Gastrocnemius medialis (tissue), 4 donors: ENCODE data around the gene POC1A. TPM values are rescaled to one million over a fixed set of nuclear protein-coding genes. Genes with fewer than 3 reads are reported as not detected.

ENCODE experiments used
- ATAC-seq, 2 donors: fragments of 150-250 bp; one replicate each; pipeline ENCODE4 v1.9.1; 2016
- DNase-seq, 2 donors: peaks; one replicate each; pipeline ENCODE4 v3.0.0-alpha.2; 2019
- H3K27ac ChIP-seq, 4 donors: fragments of 200-600 bp; sonication (generic); 1 replicate in 1 of 4; 2 replicates in 3 of 4; pipeline ENCODE4 v1.5.1; 2016 to 2018; ENCODE audit warnings: mild to moderate bottlenecking in 2 of 4, moderate library complexity in 1 of 4
- H3K27me3 ChIP-seq, 3 donors: fragments of 200-600 bp; sonication (generic) in 2 of 3; 1 replicate in 1 of 3; 2 replicates in 2 of 3; pipeline versions ENCODE4 v1.5.1 to v1.6.0; 2016 to 2019; ENCODE audit warnings: mild to moderate bottlenecking in 1 of 3, moderate library complexity in 1 of 3
- H3K36me3 ChIP-seq, 2 donors: fragments of 200-600 bp; sonication (generic) in 1 of 2; one replicate each; pipeline ENCODE4 v1.5.1; 2017 to 2018
- H3K4me1 ChIP-seq, 2 donors: fragments of 200-600 bp; sonication (generic) in 1 of 2; one replicate each; pipeline ENCODE4 v1.5.1; 2016 to 2017; ENCODE audit warnings: mild to moderate bottlenecking in 2 of 2
- H3K4me3 ChIP-seq, 4 donors: fragments of 200-600 bp; sonication (generic) in 3 of 4; 1 replicate in 1 of 4; 2 replicates in 3 of 4; pipeline ENCODE4 v1.5.1; 2016 to 2019; ENCODE audit warnings: mild to moderate bottlenecking in 2 of 4
- H3K9me3 ChIP-seq, 3 donors: fragments of 200-600 bp; sonication (generic) in 2 of 3; 1 replicate in 1 of 3; 2 replicates in 2 of 3; pipeline ENCODE4 v1.5.1; 2016 to 2019
- POLR2A ChIP-seq, 2 donors: fragments of 450-650 bp; IDR thresholded peaks; one replicate each; pipeline ENCODE4 v1.6.1; 2017; ENCODE audit warnings: antibody characterized with exemption in 2 of 2, mild to moderate bottlenecking in 2 of 2, moderate library complexity in 2 of 2
- in situ Hi-C, 4 donors: fragments of 200-750 bp; cut with MboI; loops; one replicate each; pipeline versions ENCODE4 v1.15.0 to v1.8.0; 2017; ENCODE audit warnings: low sequenced_read_pairs in 4 of 4
- intact Hi-C: fragments of 100-400 bp; cut with DNase I; formaldehyde crosslinking; loops from one replicate; pipeline ENCODE4 v1.15.1; 2023; ENCODE audit warnings: low total_unique reads
- total RNA-seq, 4 donors: library from RNA; depleted of rRNA; stranded (reverse); fragments of >200 nt; gene quantifications; one replicate each; pipeline versions ENCODE4 v1.1.0 to v1.2.3, GENCODE V29; 2016
- TF ChIP-seq, protein P1 (sequence below), 5 experiments: fragments of 450-650 bp in 3 of 5; fragments of 200-600 bp in 2 of 5; sonication (generic) in 2 of 5; IDR thresholded peaks in 4 of 5; conservative IDR thresholded peaks in 1 of 5; 1 replicate in 4 of 5; 2 replicates in 1 of 5; pipeline ENCODE4 v1.5.1; 2016 to 2019; ENCODE audit warnings: antibody characterized with exemption in 5 of 5, mild to moderate bottlenecking in 3 of 5, moderate library complexity in 3 of 5

POC1A gene
- total RNA-seq, 4 donors from 2014 or later: 0.51 to 3.2 (median 0.81) TPM

DNA sequence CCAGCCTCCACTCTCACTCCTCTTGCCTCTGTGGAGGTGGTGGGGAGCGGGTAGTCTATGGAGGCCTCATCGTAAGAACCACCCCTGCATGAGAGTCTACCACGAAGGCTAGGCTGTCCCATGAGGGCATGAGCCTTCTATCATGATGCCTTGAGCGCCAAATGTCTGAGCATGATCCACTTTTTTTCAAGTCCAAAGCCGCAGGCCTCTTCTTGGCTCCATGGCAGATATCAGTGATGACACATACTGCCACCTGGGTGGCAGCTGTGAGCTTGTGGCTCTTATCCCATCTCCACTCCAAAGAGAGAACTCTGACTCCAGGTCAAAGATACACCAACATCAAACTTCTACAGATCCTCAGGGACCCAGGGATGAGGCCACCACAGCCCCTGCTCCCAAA lies 13.5 kb downstream of the POC1A start:
- no peaks in the 10 kb centered on the region for H3K36me3 ChIP-seq
- peaks cover 38 to 41% of the 10 kb centered on the region in 2 donors for H3K4me1 ChIP-seq
- peak overlapping the region; percentile 70 to 88 (median 76) for H3K27ac ChIP-seq
- DNase-seq (peak; percentile 48 to 77), ATAC-seq (peak; percentile 77 to 79)
- TF ChIP-seq POLR2A (IDR thresholded peaks at IDR 0.05): no peak
- TF ChIP-seq, protein P1, sequence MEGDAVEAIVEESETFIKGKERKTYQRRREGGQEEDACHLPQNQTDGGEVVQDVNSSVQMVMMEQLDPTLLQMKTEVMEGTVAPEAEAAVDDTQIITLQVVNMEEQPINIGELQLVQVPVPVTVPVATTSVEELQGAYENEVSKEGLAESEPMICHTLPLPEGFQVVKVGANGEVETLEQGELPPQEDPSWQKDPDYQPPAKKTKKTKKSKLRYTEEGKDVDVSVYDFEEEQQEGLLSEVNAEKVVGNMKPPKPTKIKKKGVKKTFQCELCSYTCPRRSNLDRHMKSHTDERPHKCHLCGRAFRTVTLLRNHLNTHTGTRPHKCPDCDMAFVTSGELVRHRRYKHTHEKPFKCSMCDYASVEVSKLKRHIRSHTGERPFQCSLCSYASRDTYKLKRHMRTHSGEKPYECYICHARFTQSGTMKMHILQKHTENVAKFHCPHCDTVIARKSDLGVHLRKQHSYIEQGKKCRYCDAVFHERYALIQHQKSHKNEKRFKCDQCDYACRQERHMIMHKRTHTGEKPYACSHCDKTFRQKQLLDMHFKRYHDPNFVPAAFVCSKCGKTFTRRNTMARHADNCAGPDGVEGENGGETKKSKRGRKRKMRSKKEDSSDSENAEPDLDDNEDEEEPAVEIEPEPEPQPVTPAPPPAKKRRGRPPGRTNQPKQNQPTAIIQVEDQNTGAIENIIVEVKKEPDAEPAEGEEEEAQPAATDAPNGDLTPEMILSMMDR (IDR thresholded peaks at IDR 0.05 in 4 of 5, conservative IDR thresholded peaks at IDR 0.05 in 1 of 5): no peak
- no peaks in the 10 kb centered on the region for H3K9me3 ChIP-seq
- H3K27me3 ChIP-seq: no peaks in the 10 kb centered on the region
- in situ Hi-C loops (loop anchor here (5.0 to 10.0 kb wide), 2 partner anchors 86 to 138 kb away; partner anchors contain the start of gene DUSP7 (in 2 of the 4)), intact Hi-C loops (loop anchor here (1.0 kb wide), 1 partner anchor 83 kb away; no protein-coding TSS in a partner anchor)
- H3K4me3 ChIP-seq: no peak overlapping the region

DNA sequence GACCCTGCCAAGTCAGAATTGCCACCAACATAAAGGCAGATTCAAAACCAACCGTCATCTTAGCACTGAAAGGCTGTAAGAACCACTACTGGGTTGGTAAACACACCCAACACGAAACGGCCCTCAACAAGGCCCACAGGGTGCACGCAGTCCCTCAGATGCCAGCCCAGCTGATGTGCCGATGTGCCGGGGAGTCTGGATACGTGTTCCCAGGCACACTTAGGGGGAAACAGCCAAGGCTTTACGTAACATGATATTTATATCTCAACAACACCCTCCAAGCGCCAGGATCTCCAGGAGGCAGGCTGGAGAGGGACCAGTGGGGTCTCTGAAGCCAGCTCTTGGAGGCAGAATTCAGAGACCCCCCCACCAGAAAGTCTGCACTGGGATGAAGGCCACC lies 14.2 kb downstream of the POC1A start:
- in situ Hi-C loops: loop anchor here (5.0 to 10.0 kb wide), 2 partner anchors 85 to 138 kb away; partner anchors contain the start of gene DUSP7 (in 2 of the 4)
- Histone ChIP-seq H3K36me3 (no peaks in the 10 kb centered on the region), H3K9me3 (no peaks in the 10 kb centered on the region), H3K4me1 (peaks cover 38 to 41% of the 10 kb centered on the region in 2 donors), H3K4me3 (no peak overlapping the region), H3K27ac (peak overlapping the region; percentile 70 to 88 (median 76)), H3K27me3 (no peaks in the 10 kb centered on the region)
- peak; percentile 68 to 76 for DNase-seq
- TF ChIP-seq POLR2A (IDR thresholded peaks at IDR 0.05): no peak
- TF ChIP-seq, protein P1 (IDR thresholded peaks at IDR 0.05 in 4 of 5, conservative IDR thresholded peaks at IDR 0.05 in 1 of 5): no peak
- ATAC-seq: peak; percentile 70 to 71
- intact Hi-C loops: loop anchor here (1.0 kb wide), 1 partner anchor 83 kb away; no protein-coding TSS in a partner anchor

DNA sequence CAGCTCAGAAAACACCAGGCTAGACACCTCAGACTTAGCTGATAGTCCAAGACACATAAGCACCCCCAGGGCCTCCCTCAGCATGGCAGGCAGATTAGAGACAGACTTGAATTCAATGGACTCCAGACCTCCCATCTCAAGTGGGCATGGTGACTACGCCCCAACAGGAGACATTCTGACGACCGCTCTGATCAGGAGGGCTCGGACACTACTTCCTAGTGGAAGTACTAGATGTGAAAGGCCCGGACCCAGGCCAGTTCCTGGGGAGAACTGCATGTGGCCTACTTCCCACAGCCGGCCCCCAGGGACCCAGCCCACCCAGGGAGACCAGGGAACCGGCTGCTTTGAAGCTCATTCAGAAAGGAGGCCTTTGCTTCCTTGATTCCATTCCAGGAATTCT lies 16.9 kb downstream of the POC1A start:
- H3K9me3 ChIP-seq: no peaks in the 10 kb centered on the region
- DNase-seq: no peak
- peaks cover 35 to 38% of the 10 kb centered on the region in 2 donors for H3K4me1 ChIP-seq
- H3K4me3 ChIP-seq: no peak overlapping the region
- peak overlapping the region; percentile 62 to 82 (median 68) for H3K27ac ChIP-seq
- no peaks in the 10 kb centered on the region for H3K36me3 ChIP-seq
- no peak for TF ChIP-seq POLR2A (IDR thresholded peaks at IDR 0.05)
- TF ChIP-seq, protein P1 (IDR thresholded peaks at IDR 0.05 in 4 of 5, conservative IDR thresholded peaks at IDR 0.05 in 1 of 5): no peak
- in situ Hi-C loops (no loop called here), intact Hi-C loops (no loop called here)
- no peak for ATAC-seq
- H3K27me3 ChIP-seq: no peaks in the 10 kb centered on the region

DNA sequence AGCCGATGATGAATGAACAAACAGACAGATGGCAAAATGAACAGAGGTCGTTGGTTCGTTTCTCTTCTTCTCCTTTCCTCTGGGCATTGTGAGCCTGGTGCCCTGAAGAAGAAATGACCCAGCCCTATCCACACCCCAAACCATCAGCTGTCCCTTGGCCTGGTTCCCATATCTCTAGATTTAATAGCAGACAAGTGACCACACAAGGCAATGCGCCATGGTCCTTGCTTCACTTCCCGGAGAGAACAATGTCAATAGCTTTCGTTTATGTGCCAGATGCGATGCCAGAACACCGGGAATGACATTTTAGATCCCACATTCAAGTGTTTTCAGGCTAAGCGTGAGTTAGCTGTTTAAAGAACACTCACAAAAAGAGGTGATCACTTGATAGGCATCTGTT lies 17.7 kb downstream of the POC1A start:
- intact Hi-C loops (no loop called here), in situ Hi-C loops (no loop called here)
- Histone ChIP-seq H3K4me1 (peaks cover 35 to 38% of the 10 kb centered on the region in 2 donors), H3K4me3 (no peak overlapping the region), H3K9me3 (no peaks in the 10 kb centered on the region), H3K27me3 (no peaks in the 10 kb centered on the region), H3K36me3 (no peaks in the 10 kb centered on the region), H3K27ac (peak overlapping the region; percentile 62 to 82 (median 68))
- TF ChIP-seq, protein P1 (IDR thresholded peaks at IDR 0.05 in 4 of 5, conservative IDR thresholded peaks at IDR 0.05 in 1 of 5): no peak
- no peak for TF ChIP-seq POLR2A (IDR thresholded peaks at IDR 0.05)
- DNase-seq (peak; percentile 59 to 66), ATAC-seq (peak; percentile 49 to 53)

DNA sequence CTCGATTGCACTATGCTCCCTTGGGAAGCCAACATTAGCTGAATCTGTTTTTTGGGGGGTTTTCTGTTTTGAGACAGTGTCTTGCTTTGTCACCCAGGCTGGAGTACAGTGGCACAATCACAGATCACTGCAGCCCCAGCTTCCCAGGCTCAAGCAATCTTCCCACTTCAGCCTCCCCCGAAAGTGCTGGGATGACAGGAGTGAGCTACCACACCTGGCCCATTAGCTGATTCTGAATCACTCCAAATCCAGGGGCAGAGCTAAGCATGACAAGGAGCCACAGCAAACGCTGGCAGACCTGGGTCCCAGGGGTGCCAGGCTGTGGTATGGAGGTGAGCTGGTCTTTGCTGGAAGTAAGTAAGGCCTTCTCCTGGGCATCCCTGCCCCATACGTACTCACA lies 18.9 kb downstream of the POC1A start:
- ATAC-seq: no peak

More for the DNA sequence above, 18.9 kb downstream of the POC1A start:
- in situ Hi-C loops: no loop called here
- Histone ChIP-seq H3K4me1 (peaks cover 26 to 30% of the 10 kb centered on the region in 2 donors), H3K27ac (no peak overlapping the region), H3K27me3 (no peaks in the 10 kb centered on the region), H3K9me3 (no peaks in the 10 kb centered on the region), H3K36me3 (no peaks in the 10 kb centered on the region), H3K4me3 (no peak overlapping the region)
- no peak for TF ChIP-seq POLR2A (IDR thresholded peaks at IDR 0.05)
- TF ChIP-seq, protein P1 (IDR thresholded peaks at IDR 0.05 in 4 of 5, conservative IDR thresholded peaks at IDR 0.05 in 1 of 5): no peak
- no peak for DNase-seq
- intact Hi-C loops: no loop called here
